ENCODE data around the gene CDH13.
A peak's percentile ranks its signal among the peaks of the same experiment; 100 is the strongest.

- TF ChIP-seq, protein P1, sequence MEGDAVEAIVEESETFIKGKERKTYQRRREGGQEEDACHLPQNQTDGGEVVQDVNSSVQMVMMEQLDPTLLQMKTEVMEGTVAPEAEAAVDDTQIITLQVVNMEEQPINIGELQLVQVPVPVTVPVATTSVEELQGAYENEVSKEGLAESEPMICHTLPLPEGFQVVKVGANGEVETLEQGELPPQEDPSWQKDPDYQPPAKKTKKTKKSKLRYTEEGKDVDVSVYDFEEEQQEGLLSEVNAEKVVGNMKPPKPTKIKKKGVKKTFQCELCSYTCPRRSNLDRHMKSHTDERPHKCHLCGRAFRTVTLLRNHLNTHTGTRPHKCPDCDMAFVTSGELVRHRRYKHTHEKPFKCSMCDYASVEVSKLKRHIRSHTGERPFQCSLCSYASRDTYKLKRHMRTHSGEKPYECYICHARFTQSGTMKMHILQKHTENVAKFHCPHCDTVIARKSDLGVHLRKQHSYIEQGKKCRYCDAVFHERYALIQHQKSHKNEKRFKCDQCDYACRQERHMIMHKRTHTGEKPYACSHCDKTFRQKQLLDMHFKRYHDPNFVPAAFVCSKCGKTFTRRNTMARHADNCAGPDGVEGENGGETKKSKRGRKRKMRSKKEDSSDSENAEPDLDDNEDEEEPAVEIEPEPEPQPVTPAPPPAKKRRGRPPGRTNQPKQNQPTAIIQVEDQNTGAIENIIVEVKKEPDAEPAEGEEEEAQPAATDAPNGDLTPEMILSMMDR (IDR thresholded peaks at IDR 0.05; ENCODE audit: insufficient read depth, low read length), result peak; percentile 81
- TF ChIP-seq POLR2AphosphoS5 (IDR thresholded peaks at IDR 0.05; ENCODE audit: low read depth), result no peak
- TF ChIP-seq REST (IDR thresholded peaks at IDR 0.05; ENCODE audit: insufficient replicate concordance, low read depth), result no peak
- TF ChIP-seq GABPA (IDR thresholded peaks at IDR 0.05; ENCODE audit: low read depth), result no peak
Observed at GRCh38 chr16:83215406-83216001, 588.7 kb downstream of the CDH13 start.
